Fibroblast of skin of back (primary cell): Measurements from ENCODE around the gene DRD4. TPM values are rescaled to one million over a fixed set of nuclear protein-coding genes. Genes with fewer than 3 reads are reported as not detected.

ENCODE experiments used
- DNase-seq: peaks from one replicate; pipeline ENCODE4 v3.0.0-alpha.2; 2013
- polyA plus RNA-seq, 2 experiments: library from polyadenylated mRNA; unstranded; fragments of 120-200 nt; gene quantifications; one replicate each; pipeline ENCODE4 v1.2.1, GENCODE V29; 2013; ENCODE audit not compliant: insufficient read length in 2 of 2

Gene DRD4
- 0.44 TPM for polyA plus RNA-seq (2013, experiment 1 of 2; ENCODE audit: insufficient read length)
- 0.16 TPM for polyA plus RNA-seq (2013, experiment 2 of 2; ENCODE audit: insufficient read length)

DNA sequence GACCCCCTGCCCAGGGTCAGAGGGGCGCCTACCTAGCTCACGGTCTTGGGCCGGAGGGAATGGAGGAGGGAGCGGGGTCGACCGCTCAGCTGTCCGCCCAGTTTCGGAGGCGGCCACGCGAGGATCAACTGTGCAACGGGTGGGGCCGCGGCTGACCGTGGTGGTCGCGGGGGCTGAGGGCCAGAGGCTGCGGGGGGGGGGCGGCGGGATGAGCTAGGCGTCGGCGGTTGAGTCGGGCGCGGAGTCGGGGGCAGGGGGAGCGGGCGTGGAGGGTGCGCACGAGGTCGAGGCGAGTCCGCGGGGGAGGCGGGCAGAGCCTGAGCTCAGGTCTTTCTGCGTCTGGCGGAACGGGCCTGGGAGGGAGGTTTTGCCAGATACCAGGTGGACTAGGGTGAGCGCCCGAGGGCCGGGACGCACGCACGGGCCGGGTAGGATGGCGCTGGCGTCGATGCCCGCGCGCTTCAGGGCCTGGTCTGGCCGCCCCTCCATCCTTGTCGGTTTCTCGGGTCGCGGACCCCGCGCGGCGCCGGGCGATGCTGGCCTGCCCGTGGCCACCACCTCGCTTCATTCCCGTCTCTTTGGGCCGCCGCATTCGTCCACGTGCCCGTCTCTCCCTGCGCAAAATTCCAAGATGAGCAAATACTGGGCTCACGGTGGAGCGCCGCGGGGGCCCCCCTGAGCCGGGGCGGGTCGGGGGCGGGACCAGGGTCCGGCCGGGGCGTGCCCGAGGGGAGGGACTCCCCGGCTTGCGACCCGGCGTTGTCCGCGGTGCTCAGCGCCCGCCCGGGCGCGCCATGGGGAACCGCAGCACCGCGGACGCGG, at the start of gene DRD4:
DRD4 (plus strand) TSS at position 759 of the 822 bp plus-strand sequence; CDS start at position 795, 36 bp downstream.
- DNase-seq: peak; percentile 37

DNA sequence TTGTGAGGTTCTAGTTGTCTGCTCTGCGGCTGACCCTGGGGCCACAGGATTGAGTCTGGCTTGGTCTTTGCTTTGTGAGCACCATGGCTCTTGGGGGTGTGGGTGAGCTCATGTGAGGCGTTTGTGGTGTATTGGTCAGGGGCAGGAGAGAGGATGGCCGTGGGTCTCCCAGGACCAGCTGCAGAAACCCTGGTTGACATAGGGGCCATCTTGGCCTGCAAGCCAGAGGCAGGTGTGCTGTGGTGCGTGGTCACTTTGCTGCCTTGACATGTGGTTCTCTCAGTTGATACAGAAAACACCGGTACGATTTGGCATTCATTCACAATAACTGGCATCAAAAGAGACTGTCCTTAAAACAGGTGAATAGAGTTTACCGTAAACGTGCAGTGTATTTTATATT, 49.5 kb upstream of the DRD4 start:
- no peak for DNase-seq

DNA sequence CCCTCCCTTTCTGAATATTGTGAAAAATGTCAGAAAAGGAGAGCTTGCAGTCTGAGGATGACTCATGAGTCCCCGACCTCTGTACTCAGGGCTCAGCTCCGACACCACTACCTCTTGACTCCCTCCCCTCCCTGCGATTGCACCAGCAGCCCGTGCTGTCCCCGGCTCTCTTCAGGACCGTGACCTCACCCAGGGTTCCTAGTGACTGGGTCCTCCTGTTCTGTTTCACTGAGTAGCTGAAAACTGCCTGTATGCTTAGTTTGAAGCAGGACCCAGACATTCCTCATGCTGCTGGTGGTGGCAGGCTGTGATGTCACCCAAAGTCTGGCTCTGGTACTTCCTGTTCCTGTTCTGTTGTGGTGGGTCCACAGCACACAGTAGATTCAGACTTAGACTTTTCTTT, 49.1 kb upstream of the DRD4 start:
- DNase-seq: peak; percentile 25

DNA sequence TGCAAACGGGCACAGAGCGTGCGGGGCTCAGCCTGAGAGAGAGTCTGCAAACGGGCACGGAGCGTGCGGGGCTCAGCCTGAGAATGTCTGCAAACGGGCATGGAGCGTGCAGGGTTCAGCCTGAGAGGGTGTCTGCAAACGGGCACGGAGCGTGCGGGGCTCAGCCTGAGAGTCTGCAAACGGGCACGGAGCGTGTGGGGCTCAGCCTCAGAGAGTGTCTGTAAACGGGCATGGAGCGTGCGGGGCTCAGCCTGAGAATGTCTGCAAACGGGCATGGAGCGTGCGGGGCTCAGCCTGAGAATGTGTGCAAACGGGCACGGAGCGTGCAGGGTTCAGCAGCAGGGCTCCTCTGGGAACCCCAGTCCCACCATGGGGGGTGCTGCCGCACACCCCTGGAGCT, 47.3 kb upstream of the DRD4 start:
- no peak for DNase-seq

GRCh38 chr11:590997-591396, 46.1 kb upstream of the DRD4 start:
- no peak for DNase-seq

DNA sequence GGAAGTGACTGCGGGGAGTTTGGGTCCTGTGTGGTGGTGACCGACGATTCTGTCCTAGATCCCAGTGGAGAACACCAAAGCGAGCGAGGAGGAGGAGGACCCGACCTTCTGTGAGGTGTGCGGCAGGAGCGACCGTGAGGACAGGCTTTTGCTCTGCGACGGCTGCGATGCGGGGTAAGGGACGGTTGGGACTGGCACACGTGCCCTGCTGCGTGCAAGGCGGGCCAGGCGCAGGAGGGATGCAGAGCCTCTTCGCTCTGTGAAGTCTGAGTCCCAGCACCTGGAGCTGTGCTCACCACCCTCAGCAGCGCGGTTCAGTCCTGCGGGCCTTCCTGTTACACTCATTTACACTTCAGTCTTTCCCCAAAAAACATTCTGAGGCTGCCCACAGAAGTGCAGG, 44.6 kb upstream of the DRD4 start:
- DNase-seq: no peak

- DNase-seq: no peak
These were observed 44.2 kb upstream of the DRD4 start for GRCh38 chr11:592918-593317.

DNA sequence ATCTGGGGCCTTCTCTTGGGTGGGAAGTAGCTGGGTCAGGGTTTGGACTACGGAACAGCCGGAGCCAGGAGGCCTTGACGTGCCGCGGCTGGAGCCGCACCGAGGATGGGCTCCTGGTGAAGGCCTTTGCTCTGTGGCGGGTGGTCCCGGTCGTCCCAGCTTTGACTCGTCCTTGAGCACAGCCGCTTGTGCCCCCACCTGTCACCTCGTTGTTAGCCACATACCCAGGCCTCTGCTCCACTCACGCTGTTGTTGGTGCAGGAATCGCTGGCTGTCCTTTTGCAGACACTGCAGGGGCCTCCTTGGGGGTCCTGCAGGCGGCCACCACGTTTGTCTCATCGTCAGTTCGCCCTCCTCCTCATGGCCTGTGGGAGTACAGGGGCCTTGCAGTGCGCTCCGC, 43.7 kb upstream of the DRD4 start:
- no peak for DNase-seq

- no peak for DNase-seq
These were observed 41.7 kb upstream of the DRD4 start for GRCh38 chr11:595400-595799.

- no peak for DNase-seq
These were observed 40.7 kb upstream of the DRD4 start for GRCh38 chr11:596374-596773.

DNA sequence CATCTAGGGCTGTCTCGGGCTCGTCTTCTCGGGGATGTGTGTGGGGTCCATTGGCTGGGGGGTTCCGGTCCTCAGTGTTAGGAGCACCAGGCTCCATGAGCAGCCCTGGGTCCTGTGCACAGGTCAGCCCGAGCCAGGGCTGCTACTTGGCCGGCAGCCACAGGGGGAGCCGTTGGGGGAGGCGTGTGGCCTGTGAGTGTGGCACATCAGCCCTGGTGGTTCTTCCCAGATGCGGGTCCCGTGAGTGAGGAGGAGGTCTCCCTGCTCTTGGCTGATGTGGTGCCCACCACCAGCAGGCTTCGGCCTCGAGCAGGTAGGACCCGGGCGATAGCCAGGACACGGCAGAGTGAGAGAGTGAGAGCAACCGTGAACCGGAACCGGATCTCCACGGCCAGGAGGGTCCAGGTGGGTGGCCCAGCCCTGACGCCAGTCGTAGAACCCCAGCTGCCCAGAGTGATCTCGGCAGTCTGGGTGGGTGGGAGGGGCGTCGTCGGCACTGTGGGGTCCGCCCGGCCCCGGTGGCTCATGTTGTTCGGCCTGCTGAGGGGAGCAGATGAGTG, 39.8 kb upstream of the DRD4 start:
- DNase-seq: no peak

GRCh38 chr11:598005-598680, 38.9 kb upstream of the DRD4 start:
- DNase-seq: no peak

- no peak for DNase-seq
These were observed 35.4 kb upstream of the DRD4 start for GRCh38 chr11:601573-602245.

GRCh38 chr11:603154-603553, 33.9 kb upstream of the DRD4 start:
- no peak for DNase-seq

- no peak for DNase-seq
These were observed 31.6 kb upstream of the DRD4 start for GRCh38 chr11:605286-606129.

DNA sequence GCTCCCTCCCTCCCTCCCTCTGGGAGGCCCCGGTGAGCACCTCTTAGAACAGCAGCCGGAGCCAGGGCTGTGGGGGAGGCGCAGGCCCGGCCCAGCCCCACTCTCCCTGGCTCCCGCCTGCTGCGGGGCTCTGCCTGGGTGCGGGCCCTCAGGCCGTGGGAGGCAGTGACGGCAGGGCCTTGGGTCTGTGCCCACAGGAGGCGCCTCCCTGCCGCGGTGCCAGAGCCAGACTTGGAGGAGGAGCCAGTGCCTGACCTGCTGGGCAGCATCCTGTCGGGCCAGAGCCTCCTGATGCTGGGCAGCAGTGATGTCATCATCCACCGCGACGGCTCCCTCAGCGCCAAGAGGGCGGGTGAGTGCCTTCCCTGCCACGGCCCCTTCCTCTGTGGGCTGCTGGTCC, 30.8 kb upstream of the DRD4 start:
- no peak for DNase-seq

DNA sequence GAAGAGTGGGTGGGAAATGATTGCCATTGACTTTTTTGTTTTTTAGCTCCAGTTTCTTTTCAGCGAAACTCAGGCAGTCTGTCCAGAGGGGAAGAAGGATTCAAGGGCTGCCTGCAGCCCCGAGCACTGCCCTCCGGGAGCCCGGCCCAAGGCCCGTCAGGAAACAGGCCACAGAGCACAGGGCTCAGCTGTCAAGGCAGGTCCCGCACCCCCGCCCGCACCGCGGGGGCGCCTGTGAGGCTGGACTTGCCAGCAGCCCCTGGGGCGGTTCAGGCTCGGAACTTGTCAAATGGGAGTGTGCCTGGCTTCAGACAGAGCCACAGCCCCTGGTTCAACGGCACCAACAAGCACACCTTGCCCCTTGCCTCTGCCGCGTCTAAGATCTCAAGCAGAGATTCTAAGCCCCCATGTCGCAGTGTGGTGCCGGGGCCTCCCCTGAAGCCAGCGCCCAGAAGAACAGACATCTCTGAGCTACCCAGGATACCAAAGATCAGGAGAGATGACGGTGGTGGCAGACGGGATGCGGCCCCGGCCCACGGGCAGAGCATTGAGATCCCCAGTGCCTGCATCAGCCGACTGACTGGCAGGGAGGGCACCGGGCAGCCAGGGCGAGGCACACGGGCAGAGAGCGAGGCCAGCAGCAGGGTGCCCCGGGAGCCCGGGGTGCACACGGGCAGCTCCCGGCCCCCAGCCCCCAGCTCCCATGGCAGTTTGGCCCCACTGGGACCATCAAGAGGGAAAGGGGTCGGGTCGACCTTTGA, 29.9 kb upstream of the DRD4 start:
- DNase-seq: no peak

DNA sequence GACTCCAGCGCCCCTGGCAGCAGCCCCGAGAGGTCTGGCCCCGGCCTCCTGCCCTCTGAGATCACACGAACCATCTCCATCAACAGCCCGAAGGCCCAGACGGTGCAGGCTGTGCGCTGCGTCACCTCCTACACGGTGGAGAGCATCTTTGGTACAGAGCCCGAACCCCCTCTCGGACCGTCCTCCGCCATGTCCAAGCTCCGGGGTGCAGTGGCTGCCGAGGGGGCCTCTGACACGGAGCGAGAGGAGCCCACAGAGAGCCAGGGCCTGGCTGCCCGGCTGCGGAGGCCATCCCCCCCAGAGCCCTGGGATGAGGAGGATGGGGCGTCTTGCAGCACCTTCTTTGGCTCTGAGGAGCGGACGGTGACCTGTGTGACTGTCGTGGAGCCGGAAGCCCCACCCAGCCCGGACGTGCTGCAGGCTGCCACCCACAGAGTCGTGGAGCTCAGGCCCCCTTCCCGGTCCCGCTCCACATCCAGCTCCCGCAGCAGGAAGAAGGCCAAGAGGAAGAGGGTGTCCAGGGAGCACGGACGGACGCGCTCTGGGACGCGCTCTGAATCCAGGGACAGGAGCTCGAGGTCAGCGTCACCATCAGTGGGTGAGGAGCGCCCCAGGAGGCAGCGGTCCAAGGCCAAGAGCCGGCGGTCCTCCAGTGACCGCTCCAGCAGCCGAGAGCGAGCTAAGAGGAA, 29.0 kb upstream of the DRD4 start:
- no peak for DNase-seq

- DNase-seq: no peak
These were observed 28.2 kb upstream of the DRD4 start for GRCh38 chr11:608791-609251.

GRCh38 chr11:609341-609811, 27.7 kb upstream of the DRD4 start:
- no peak for DNase-seq
